HG03175 (cell line): ENCODE data around the gene PPP1R1B.

Source experiments
- ATAC-seq: cut with Tn5 transposase; IDR thresholded peaks from one replicate; pipeline ENCODE4 v1.9.1; 2021; ENCODE audit warnings: mild to moderate bottlenecking, moderate library complexity; ENCODE audit not compliant: unreplicated experiment

Gene PPP1R1B

GRCh38 chr17:39600288-39600996 lies 26.3 kb upstream of the PPP1R1B start:
- ATAC-seq, result no peak

GRCh38 chr17:39600997-39601597 lies 25.7 kb upstream of the PPP1R1B start:
- no peak for ATAC-seq

- no peak for ATAC-seq
These were observed 24.8 kb upstream of the PPP1R1B start for GRCh38 chr17:39601758-39602532.

GRCh38 chr17:39602533-39603303 lies 24.0 kb upstream of the PPP1R1B start:
- ATAC-seq, result no peak

- no peak for ATAC-seq
These were observed 23.3 kb upstream of the PPP1R1B start for GRCh38 chr17:39603304-39604016.

GRCh38 chr17:39604911-39605491 lies 21.8 kb upstream of the PPP1R1B start:
- no peak for ATAC-seq

GRCh38 chr17:39605492-39606433 lies 21.0 kb upstream of the PPP1R1B start:
- ATAC-seq, result no peak

- no peak for ATAC-seq
These were observed 20.2 kb upstream of the PPP1R1B start for GRCh38 chr17:39606434-39607056.

GRCh38 chr17:39607057-39607850 lies 19.5 kb upstream of the PPP1R1B start:
- no peak for ATAC-seq

GRCh38 chr17:39607851-39608130 lies 19.0 kb upstream of the PPP1R1B start, which contains the start of gene NEUROD2:
Gene NEUROD2, minus strand, starts transcription at chr17:39607920. Its CDS starts 1,321 bp downstream, at chr17:39606599.
- no peak for ATAC-seq

- ATAC-seq, result no peak
These were observed 18.4 kb upstream of the PPP1R1B start for GRCh38 chr17:39608142-39608981.

GRCh38 chr17:39609416-39610025 lies 17.2 kb upstream of the PPP1R1B start:
- no peak for ATAC-seq

- no peak for ATAC-seq
These were observed 15.2 kb upstream of the PPP1R1B start for GRCh38 chr17:39611401-39612112.

- no peak for ATAC-seq
These were observed 14.4 kb upstream of the PPP1R1B start for GRCh38 chr17:39612291-39612894.

- no peak for ATAC-seq
These were observed 13.8 kb upstream of the PPP1R1B start for GRCh38 chr17:39612935-39613464.
